Erythroblast (primary cell): Measurements from ENCODE around the gene BMP8B.

Source experiments
- GATA1 ChIP-seq: IDR thresholded peaks from 2 replicates; pipeline ENCODE4 v1.6.1; 2011; ENCODE audit warnings: low read depth, mild to moderate bottlenecking, control low read depth, low read length, moderate library complexity
- POLR2A ChIP-seq: IDR thresholded peaks from 2 replicates; pipeline ENCODE4 v1.6.1; 2011; ENCODE audit warnings: mild to moderate bottlenecking, low read length

DNA sequence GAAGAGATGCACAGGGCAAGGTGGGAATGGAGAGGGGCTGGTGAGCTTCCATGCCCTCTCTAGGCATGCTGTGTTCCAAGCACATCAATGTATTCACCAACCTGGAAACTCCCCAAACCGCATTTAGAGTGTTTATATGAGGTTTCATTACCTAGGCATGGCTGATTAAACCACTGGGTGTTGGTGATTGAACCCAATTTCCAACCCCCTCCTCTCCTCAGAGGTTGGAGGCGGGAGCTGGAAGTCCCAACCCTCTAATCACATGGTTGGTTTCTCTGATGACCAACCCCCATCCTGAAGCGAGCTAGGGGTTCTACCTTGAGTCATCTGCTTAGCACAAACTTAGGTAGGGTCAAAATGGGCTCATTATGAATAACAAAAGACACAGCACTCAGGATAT, 52.9 kb downstream of the BMP8B start:
- TF ChIP-seq POLR2A (no peak), GATA1 (no peak)
